Central memory CD8-positive, alpha-beta T cell (primary cell): ENCODE measurements around the gene TBC1D12.
"Not testable (repeated sequence)": the region's sequence is repeated elsewhere in the genome, so short reads cannot be mapped to it uniquely, and the experiment has no call there.

ENCODE experiments used
- ATAC-seq: fragments of 150-1000 bp; cut with Tn5 transposase; replicated peaks from 2 replicates; pipeline ENCODE4 v1.10.0; 2022; ENCODE audit warnings: mild to moderate bottlenecking, moderate FRiP score, moderate number of reproducible peaks; ENCODE audit not compliant: poor library complexity, severe bottlenecking; ENCODE audit errors: extremely low read depth
- DNase-seq, 2 donors: peaks; one replicate each; pipeline ENCODE4 v3.0.0; 2021; ENCODE audit warnings: low spot score in 2 of 2
- H3K27ac Mint-ChIP-seq: one replicate; pipeline ENCODE4 v1.8.0; 2022; ENCODE audit warnings: low read depth, mild to moderate bottlenecking, moderate library complexity, mixed read lengths
- H3K27me3 Mint-ChIP-seq: one replicate; pipeline ENCODE4 v1.8.0; 2022; ENCODE audit warnings: mixed read lengths
- H3K36me3 Mint-ChIP-seq: one replicate; pipeline ENCODE4 v1.8.0; 2022; ENCODE audit warnings: mild to moderate bottlenecking, moderate library complexity, mixed read lengths; ENCODE audit not compliant: insufficient read depth
- H3K4me1 Mint-ChIP-seq: one replicate; pipeline ENCODE4 v1.8.0; 2022; ENCODE audit warnings: mixed read lengths
- H3K4me3 Mint-ChIP-seq: one replicate; pipeline ENCODE4 v1.8.0; 2022; ENCODE audit warnings: mild to moderate bottlenecking, moderate library complexity, mixed read lengths
- H3K9me3 Mint-ChIP-seq: one replicate; pipeline ENCODE4 v1.8.0; 2022; ENCODE audit warnings: mixed read lengths

TBC1D12 gene

DNA sequence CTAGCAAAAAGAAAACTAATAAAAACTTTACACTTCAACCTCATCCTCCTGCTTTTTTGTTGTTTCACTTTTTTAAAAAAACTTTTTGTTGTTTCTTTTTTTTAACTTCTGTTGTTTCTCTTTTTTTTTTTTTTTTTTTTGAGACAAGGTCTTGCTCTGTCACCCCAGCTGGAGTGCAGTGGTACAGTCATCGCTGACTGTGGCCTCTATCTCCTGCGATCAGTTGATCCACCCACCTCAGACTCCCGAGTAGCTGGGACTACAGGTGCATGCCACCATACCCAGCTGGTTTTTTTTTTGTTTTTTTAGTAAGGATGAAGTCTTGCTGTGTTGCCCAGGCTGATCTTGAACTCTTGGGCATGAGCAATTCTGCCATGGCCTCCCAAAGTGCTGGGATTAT is 85.2 kb downstream of the TBC1D12 start:
- ATAC-seq (no peak), DNase-seq (no peak)
- no peak overlapping the region for H3K27ac Mint-ChIP-seq
- H3K36me3 Mint-ChIP-seq, result no peaks in the 10 kb centered on the region
- H3K9me3 Mint-ChIP-seq, result no peaks in the 10 kb centered on the region
- peaks cover 23% of the 10 kb centered on the region for H3K27me3 Mint-ChIP-seq
- H3K4me1 Mint-ChIP-seq, result no peaks in the 10 kb centered on the region
- no peak overlapping the region for H3K4me3 Mint-ChIP-seq

DNA sequence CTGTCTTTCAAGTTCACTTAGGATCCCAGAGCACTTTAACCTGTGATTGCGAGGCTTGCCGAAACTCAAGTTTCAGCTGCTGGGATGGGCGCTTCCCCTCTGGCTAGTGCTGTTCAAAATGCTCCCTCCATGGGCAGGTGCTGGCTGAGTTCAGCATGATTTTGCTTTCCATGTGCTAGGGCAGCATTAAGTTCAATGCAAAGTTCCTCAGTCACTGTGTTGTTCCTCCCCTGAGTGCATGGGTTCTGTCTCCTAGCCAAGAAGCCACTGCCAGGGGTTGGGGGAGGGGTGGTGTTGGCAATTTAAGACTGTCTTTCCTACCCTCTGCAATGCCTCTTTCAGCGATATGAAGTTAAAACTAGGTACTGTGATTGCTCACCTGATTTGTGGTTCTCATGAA is 86.8 kb downstream of the TBC1D12 start:
- H3K4me3 Mint-ChIP-seq, result no peak overlapping the region
- H3K36me3 Mint-ChIP-seq, result no peaks in the 10 kb centered on the region
- no peaks in the 10 kb centered on the region for H3K4me1 Mint-ChIP-seq
- ATAC-seq (no peak), DNase-seq (no peak)
- H3K27me3 Mint-ChIP-seq, result peaks cover 23% of the 10 kb centered on the region
- H3K27ac Mint-ChIP-seq, result no peak overlapping the region
- no peaks in the 10 kb centered on the region for H3K9me3 Mint-ChIP-seq

DNA sequence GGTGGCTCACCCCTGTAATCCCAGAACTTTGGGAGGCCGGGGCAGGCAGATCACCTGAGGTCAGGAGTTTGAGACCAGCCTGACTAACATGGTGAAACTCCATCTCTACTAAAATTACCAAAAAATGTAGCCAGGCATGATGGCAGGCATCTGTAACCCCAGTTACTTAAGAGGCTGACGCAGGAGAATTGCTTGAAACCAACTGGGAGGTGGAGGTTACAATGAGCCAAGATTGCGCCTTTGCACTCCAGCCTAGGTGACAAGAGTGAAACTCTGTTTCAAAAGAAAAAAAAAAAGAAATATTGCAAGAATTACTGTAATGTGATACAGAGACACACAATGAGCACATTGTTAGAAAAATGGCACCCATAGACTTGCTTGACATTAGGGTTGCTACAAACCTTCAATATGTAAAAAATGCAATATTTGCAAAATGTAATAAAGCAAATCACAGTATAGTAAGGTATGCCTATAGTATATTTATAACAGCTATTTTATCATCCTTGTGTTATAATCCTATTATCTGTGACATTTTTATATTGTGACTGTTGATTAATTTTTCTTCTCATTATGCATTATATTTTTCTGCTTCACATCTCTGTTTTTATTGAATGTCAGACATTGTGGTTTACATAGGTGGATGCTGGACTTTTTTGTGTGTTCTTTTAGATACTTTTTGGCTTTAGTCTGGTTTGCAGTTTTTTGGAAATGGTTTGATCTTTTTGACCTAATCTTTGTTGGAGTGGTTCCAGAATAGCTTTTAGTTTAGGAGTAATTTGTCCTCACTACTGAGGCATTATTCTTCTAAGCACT is 87.8 kb downstream of the TBC1D12 start:
- DNase-seq, result no peak

DNA sequence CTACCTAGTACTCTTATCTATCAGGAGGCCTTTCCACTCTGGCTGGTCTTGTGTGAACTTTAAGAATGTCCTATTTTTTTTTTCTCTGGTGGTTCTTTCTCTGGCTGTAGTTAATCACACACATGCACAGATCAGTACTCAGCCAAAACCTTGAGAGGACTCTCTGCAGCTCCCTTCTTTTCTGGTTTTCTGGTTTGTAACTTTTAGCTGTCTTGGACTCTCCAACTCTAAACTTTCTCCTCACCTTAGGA is 88.4 kb downstream of the TBC1D12 start:
- DNase-seq (no peak), ATAC-seq (no peak)
- Mint-ChIP-seq H3K27me3 (peaks cover 23% of the 10 kb centered on the region), H3K4me3 (no peak overlapping the region), H3K4me1 (no peaks in the 10 kb centered on the region), H3K27ac (no peak overlapping the region), H3K36me3 (no peaks in the 10 kb centered on the region), H3K9me3 (no peaks in the 10 kb centered on the region)

More for the DNA sequence above, 87.8 kb downstream of the TBC1D12 start:
- Mint-ChIP-seq H3K9me3 (no peaks in the 10 kb centered on the region), H3K27me3 (peaks cover 23% of the 10 kb centered on the region), H3K36me3 (no peaks in the 10 kb centered on the region), H3K4me3 (no peak overlapping the region), H3K27ac (no peak overlapping the region), H3K4me1 (no peaks in the 10 kb centered on the region)
- no peak for ATAC-seq

DNA sequence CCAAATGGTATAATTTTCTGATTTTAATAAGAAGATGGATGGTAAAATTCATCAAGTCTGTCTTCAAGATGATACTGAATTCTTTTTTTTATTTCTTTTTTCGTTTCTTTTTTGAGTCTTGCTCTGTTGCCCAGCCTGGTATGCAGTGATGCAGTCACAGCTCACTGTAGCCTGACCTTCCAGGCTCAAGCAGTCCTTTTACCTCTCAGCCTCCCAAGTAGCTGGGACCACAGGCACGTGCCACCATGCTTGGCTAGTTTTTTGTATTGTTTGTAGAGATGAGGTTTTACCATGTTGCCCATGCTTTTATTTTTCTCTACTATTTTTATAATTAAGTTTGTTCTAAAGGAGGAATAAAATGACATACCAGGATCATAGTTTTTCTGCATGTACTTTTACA is 91.1 kb downstream of the TBC1D12 start:
- Mint-ChIP-seq H3K27ac (no peak overlapping the region), H3K4me1 (no peaks in the 10 kb centered on the region), H3K36me3 (no peaks in the 10 kb centered on the region), H3K4me3 (no peak overlapping the region), H3K9me3 (no peaks in the 10 kb centered on the region), H3K27me3 (peaks cover 23% of the 10 kb centered on the region)
- no peak for DNase-seq
- no peak for ATAC-seq

DNA sequence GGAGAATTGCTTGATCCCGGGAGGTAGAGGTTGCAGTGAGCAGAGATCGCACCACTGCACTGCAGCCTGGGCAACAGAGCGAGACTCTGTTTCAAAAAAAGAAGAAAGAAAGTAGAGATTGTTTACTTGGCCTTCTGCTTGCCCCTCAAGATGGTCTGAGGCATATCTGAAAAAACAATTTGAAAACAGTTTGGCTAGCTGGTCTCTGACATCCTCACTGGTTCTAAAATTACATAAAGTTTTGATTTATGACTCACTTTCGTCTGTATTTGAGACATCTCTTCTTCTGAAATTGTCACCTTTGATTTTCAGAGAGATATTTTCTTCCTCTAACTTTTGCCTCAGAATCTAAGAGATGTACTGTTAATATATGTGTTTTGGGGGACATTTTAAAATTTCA is 93.7 kb downstream of the TBC1D12 start:
- Mint-ChIP-seq H3K27me3 (peaks cover 1% of the 10 kb centered on the region), H3K27ac (no peak overlapping the region), H3K4me1 (no peaks in the 10 kb centered on the region), H3K36me3 (no peaks in the 10 kb centered on the region), H3K9me3 (no peaks in the 10 kb centered on the region), H3K4me3 (no peak overlapping the region)
- ATAC-seq (no peak), DNase-seq (no peak)

DNA sequence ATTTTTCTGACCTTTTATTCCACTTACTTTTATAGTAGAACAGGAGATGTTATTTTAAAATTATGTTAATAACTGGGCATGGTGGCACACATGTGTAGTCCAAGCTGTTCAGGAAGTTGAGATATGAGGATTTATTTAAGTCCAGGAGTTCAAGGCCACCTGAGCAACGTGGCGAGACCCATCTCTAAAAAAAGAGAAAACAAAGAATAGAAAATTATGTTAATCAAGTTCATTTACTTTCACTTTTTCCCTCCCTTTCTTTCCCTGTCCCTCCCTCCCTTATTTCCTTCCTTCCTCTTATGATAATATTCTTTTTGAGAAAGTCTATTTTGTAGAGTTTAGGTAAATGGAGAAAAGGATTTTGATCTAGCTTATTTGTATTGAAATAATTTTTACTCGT is 94.3 kb downstream of the TBC1D12 start:
- H3K27ac Mint-ChIP-seq, result no peak overlapping the region
- no peaks in the 10 kb centered on the region for H3K36me3 Mint-ChIP-seq
- H3K4me1 Mint-ChIP-seq, result no peaks in the 10 kb centered on the region
- no peak for DNase-seq
- H3K9me3 Mint-ChIP-seq, result no peaks in the 10 kb centered on the region
- ATAC-seq, result no peak
- H3K27me3 Mint-ChIP-seq, result no peaks in the 10 kb centered on the region
- no peak overlapping the region for H3K4me3 Mint-ChIP-seq

DNA sequence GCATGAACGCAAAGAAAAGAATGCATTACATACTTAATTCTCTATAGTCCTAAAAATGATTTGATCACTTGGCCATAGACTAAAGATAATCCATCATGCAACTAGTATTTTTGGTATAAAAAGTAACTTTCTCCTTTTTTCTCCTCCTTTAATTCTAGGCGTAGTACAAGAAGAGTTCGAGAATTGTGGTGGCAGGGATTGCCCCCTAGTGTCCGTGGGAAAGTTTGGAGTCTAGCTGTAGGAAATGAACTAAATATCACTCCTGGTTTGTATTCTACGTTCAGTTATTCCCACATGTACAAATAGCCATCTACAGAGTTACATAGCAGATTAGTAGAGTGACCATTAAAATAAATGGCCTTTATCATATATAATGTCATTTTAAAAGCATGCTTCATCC is 97.7 kb downstream of the TBC1D12 start:
- ATAC-seq (no peak), DNase-seq (no peak)
- Mint-ChIP-seq H3K36me3 (no peaks in the 10 kb centered on the region), H3K4me3 (no peak overlapping the region), H3K4me1 (no peaks in the 10 kb centered on the region), H3K27ac (no peak overlapping the region), H3K9me3 (no peaks in the 10 kb centered on the region), H3K27me3 (no peaks in the 10 kb centered on the region)

DNA sequence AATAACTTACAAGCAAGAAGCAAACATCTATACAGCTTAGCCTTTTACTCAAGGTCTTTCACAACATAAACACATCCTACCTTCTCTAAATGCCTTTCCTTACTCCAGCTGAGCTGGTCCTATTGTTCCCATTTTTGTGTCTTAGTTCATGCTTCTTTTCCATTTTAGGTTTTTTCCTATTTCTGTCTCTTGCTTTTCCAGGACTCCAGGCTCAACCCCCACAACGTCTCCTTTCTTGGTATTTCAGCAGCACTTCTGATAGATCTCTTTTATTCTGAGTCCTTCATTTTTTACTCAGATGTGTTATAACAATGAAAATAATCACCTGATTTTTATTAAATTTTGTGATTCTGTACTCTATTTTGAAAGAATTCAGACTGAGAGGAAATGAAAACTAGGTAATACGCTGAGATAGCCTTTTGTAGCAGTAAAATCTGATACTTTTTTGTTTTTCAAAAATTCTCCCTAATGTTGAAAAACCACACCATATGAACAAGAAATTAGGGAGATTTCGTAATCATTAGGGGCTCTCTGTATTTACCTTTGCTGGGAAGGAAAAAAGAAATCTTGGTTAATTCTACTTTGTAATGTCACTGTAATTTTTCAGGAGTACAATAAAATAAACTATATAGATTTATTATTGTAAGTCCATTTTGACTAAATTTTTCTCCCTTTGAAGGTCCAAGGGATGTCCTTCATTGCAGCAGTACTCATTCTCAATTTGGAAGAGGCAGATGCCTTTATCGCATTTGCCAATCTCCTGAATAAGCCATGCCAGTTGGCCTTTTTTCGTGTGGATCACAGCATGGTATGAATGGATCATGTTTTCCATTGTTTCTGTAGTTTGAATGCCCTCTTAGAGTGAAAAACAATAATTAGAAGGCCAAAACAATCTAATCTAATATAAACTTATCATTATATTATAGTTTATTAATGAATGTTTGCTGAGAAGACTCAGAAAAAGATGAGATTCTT is 119.2 kb downstream of the TBC1D12 start:
- H3K27ac Mint-ChIP-seq, result no peak overlapping the region
- H3K4me1 Mint-ChIP-seq, result no peaks in the 10 kb centered on the region
- H3K36me3 Mint-ChIP-seq, result no peaks in the 10 kb centered on the region
- ATAC-seq (no peak), DNase-seq (no peak)
- H3K9me3 Mint-ChIP-seq, result no peaks in the 10 kb centered on the region
- H3K27me3 Mint-ChIP-seq, result peaks cover 22% of the 10 kb centered on the region
- H3K4me3 Mint-ChIP-seq, result no peak overlapping the region

DNA sequence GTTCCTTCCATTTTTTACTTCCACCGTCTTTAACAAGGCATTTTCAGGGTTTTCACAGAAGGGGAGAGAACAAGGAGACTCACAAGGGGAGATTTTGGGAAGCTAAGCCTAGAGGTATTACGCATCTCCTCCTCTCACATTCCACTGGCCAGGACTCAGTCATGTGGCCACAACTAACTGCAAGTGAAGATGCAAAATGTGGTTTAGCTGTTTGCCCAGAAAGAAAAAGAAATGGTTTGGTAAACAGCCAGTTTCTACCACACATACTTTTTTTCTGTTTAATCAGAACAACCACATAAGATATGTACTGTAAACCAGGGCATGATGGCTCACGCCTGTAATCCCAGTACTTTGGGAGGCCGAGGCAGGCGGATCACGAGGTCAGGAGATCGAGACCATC is 121.8 kb downstream of the TBC1D12 start:
- H3K27ac Mint-ChIP-seq, result no peak overlapping the region
- ATAC-seq (no peak), DNase-seq (no peak)
- H3K9me3 Mint-ChIP-seq, result no peaks in the 10 kb centered on the region
- H3K4me1 Mint-ChIP-seq, result no peaks in the 10 kb centered on the region
- no peaks in the 10 kb centered on the region for H3K36me3 Mint-ChIP-seq
- peaks cover 38% of the 10 kb centered on the region for H3K27me3 Mint-ChIP-seq
- H3K4me3 Mint-ChIP-seq, result no peak overlapping the region

DNA sequence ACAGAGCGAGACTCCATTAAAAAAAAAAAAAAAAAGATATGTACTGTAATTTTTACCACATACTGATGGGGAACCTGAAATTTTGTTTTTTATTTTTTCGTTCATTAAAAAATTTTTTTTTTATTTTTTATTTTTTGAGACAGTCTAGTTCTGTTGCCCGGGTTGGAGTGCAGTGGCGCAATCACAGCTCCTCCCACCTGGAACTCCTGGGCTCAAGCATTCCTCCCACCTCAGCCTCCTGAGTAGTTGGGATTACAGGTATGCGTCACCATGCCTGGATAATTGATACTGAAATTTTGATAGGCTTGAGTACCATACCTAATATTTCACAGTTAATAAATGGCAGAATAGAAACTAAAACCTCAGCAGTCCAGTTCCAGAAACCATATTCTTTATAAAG is 122.4 kb downstream of the TBC1D12 start:
- Mint-ChIP-seq H3K4me3 (no peak overlapping the region), H3K27me3 (peaks cover 32% of the 10 kb centered on the region), H3K27ac (no peak overlapping the region), H3K4me1 (no peaks in the 10 kb centered on the region), H3K36me3 (no peaks in the 10 kb centered on the region), H3K9me3 (no peaks in the 10 kb centered on the region)
- ATAC-seq (no peak), DNase-seq (no peak)

DNA sequence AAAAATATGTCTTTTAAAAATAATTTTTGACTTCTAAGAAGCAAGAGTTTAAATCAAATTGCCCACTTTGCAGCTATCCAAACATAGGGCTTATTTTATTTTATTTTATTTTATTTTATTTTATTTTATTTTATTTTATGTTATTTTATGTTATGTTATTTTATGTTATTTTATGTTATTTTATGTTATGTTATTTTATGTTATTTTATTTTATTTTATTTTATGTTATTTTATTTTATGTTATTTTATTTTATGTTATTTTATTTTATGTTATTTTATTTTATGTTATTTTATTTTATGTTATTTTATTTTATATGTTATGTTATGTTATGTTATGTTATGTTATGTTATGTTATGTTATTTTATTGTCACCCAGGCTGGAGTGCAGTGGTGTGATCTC is 129.2 kb downstream of the TBC1D12 start:
- not testable (repeated sequence) for H3K9me3 Mint-ChIP-seq, H3K27ac Mint-ChIP-seq, DNase-seq, H3K36me3 Mint-ChIP-seq, H3K4me3 Mint-ChIP-seq, ATAC-seq, H3K4me1 Mint-ChIP-seq
- H3K27me3 Mint-ChIP-seq, result peaks cover 40% of the 10 kb centered on the region

DNA sequence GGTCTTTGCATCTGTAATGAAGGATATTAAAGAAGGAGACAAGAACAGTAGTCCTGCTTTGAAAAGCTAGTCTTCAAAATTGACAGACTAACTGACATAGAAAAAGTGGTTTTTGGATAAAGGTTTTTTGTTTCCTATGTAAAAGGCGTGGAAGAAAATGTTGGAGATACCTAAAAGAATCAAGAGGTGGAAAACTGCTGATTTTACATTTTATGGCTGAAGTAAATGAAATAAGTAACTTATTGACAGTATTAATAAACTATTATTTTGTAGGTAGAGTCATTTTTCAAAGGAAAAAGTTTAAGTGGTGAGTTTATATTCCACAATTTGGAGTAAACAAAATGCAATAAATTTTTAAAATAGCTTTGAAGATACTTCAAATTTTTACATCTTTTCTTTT is 130.7 kb downstream of the TBC1D12 start:
- ATAC-seq (no peak), DNase-seq (no peak)
- no peaks in the 10 kb centered on the region for H3K36me3 Mint-ChIP-seq
- H3K4me1 Mint-ChIP-seq, result no peaks in the 10 kb centered on the region
- no peaks in the 10 kb centered on the region for H3K9me3 Mint-ChIP-seq
- no peak overlapping the region for H3K4me3 Mint-ChIP-seq
- no peak overlapping the region for H3K27ac Mint-ChIP-seq
- H3K27me3 Mint-ChIP-seq, result peaks cover 28% of the 10 kb centered on the region
